ENCODE data around the gene MRTFA. TPM values are rescaled to one million over a fixed set of nuclear protein-coding genes. Genes with fewer than 3 reads are reported as not detected.

MRTFA gene
- total RNA-seq, 1 donor from 2014 or later, result 47.0 TPM

DNA sequence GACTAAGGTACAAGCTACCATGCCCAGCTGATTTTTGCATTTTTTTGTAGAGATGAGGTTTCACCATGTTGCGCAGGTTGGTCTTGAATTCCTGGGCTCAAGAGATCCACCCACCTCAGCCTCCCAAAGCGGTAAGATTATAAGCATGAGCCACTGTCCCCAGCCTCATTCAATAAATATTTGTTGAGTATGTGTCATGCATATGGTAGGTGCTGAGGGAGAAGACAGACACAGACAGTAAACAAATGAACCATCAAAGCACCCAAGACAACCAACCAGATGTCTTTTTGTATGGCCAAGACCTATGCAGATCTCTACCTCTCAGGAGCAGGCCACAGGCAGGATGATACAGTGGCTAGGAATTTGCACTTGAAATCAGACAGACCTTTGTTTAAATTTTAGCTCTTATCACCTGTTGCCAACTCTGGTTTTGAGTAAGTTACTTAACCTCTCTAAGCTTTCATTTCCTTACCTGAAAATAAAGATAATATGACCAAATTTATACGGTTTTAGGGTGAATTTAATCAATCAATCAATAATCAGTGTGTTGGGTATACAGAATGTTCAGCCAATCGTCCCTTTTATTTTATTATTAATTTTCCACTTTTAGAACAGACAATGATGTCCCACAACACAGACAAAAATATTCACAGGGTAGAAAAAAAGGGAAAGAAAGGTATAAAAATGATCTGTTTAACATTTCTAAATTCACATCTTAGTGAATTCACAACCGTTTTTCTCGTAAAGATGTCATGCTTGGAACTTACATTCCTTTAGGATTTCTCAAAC, 137.9 kb downstream of the MRTFA start:
- DNase-seq (ENCODE audit: low read depth), result peak; percentile 40

DNA sequence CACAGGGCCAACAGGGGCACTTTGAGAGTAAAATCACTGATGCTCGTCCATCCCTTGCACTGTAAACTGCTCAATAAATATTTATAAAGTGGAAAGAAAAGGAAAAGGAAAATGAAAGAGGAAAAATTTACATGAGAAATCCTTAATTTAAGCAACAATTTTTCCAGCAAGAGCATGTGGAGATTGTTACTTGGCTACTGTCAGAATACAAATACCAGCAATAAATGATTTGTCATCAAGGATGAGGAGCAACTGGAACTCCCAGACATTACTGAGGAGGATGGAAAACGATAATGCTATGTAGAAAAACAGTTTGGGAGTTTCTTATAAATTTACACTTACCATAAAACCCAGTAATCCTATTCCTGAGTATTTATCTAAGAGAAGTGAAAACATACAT, 143.1 kb downstream of the MRTFA start:
- no peak for DNase-seq (ENCODE audit: low read depth)

DNA sequence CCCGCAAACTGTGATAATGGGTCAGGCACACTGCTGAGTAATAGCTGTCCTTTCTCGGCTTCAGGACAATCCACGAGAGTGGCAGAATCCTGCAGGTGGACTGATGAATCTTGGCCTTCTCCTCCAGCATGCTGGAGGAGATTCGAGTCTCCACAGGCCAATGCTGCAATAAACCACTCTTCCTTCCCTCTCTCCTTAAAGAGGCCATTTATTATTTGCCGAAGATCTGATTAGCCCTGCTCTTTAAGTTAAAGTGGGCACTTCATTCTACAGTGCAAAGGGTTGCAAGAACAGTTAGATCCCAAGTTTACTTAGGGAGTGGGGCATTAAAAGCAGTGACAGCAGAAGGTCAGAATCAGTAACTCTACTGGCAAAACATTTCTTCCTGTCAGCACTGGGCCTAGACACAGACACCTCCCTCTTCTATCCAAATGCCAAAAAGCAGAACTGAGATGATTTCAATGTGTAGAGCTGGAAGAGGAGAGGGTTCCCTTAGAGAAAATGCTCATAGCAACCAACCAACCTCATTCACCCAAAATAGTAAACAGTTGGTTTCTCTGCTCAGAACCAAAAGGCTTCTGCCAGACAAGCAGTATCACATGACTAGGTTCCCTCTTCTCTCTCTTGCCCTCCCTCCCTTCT, 144.4 kb downstream of the MRTFA start:
- peak; percentile 88 for DNase-seq (ENCODE audit: low read depth)

DNA sequence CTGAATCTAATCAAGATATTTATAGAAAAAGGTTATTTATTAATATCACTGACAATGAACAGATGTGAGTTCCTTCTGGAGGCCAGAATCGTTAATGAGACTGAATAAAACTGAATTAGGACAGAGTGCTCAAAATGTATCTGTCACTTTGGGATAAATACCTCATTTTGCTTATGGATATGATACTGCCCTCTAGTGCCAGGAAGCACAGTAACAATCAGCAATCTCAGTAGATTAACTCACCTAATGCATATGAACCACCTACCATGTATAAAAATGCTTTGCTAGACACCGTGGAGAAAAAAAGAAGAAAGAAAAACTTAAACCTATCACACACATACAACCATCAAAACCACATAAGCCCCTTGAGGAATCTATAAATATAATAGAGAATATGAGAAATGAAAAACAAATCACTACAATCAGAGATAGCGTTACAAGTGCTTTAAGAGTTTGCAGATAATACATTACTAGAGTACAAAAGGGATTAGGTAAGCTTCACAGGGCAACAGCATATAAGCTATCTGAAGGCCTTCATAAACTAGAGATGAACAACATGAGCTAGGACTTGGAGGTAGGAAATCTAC, 148.8 kb downstream of the MRTFA start:
- no peak for DNase-seq (ENCODE audit: low read depth)

GRCh38 chr22:40486962-40487602, 149.4 kb downstream of the MRTFA start:
- DNase-seq (ENCODE audit: low read depth), result no peak

GRCh38 chr22:40485813-40486667, 150.5 kb downstream of the MRTFA start:
- DNase-seq (ENCODE audit: low read depth), result no peak

DNA sequence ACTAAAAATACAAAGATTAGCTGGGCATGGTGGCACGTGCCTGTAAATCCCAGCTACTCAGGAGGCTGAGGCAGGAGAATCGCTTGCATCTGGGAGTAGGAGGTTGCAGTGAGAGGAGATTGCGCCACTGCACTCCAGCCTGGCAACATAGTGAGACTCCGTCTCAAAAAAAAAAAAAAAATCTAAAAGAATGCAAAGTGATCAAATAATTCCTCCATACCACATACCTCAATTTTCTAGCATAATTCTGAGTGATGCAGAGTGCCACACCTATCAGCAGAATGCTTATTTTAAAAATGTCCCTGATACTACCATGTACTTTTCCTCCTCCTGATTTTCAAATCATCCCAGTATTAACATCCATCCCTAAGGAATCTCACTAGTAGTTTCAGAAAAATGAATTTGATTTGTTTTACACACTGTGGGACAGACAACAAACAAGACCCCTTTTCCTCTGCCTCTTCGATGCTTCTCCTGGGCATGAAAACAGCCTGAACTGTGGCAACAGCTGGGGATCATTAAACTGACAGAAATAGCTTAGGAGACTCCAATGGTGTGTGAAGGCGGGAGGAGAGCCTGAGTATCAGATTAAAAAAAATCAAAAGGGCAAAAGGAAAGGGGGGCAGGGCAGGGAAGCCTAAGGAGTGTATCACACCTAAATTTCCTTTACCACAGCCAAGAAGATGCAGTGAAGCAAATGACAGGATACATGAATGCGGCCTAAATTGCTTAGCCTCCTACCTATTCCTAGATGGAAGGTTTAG, 151.4 kb downstream of the MRTFA start:
- DNase-seq (ENCODE audit: low read depth), result peak; percentile 85

- no peak for DNase-seq (ENCODE audit: low read depth)
Measured at GRCh38 chr22:40482886-40483285, 153.6 kb downstream of the MRTFA start.

DNA sequence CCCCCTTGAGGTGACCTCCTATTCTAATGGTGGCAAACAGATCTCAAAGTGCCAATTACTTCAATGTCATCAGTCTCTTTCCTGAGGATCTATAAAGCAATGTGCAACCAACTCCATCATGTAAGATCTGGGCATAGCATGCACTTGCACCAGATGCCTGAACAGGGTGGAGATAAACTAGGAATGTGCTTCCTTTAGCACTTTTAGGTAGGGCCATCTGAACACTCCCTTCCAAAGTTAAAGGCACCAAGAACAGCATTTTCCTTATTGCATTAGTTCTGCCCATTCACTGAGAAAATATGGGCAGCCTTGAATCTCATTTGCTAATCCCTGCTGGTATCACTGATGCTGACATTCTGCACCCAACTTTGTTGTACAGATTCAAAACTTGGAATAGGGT, 154.1 kb downstream of the MRTFA start:
- no peak for DNase-seq (ENCODE audit: low read depth)

DNA sequence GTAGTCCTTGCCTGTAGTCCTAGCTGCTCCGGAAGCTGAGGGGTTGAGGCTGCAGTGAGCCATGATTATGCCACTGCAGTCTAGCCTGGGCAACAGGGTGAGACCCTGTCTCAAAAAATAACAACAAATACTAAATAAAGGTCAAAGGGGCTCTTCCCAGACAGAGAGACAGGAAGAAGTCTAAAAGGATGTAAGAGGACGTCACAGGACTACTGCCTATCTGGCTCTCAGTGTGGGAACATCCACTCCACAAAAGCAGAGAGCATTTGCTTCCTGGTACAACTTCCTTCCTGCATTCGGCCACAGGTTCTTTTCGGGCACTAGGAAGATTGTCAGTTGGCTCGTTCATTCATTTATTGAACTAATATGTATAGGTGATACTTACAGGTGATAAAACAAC, 155.5 kb downstream of the MRTFA start:
- DNase-seq (ENCODE audit: low read depth), result no peak

DNA sequence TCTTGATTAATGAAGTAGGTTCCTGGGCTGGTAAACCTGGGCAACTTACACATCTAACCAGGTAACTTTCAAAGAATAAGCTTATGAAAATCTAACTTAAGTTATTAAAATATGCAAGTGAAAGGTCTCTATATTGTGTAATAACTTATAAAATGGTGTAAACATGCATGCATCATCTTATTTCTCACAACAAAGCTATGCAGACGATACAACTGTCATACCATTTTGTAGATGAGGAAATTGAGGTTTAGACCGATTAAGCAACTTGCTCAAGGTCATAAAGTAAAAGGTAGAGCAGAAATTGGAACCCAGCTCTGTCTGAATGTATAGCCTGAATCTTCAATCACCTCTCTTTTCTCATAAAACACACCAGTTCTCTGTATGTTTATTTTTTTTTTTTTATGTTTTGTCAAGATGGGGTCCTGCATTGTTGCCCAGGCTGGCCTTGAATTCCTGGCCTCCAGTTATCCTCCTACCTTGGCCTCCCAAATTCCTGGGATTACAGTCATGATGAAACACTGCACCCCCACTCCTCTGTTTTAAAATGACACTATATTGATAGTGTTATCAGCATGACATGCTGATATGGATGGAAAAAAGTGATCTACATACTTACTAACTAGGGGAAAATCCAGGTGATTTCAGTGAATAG, 156.5 kb downstream of the MRTFA start:
- no peak for DNase-seq (ENCODE audit: low read depth)

GRCh38 chr22:40479126-40479800, 157.3 kb downstream of the MRTFA start:
- DNase-seq (ENCODE audit: low read depth), result no peak

- DNase-seq (ENCODE audit: low read depth), result no peak
Measured at GRCh38 chr22:40478338-40479125, 158.0 kb downstream of the MRTFA start.

DNA sequence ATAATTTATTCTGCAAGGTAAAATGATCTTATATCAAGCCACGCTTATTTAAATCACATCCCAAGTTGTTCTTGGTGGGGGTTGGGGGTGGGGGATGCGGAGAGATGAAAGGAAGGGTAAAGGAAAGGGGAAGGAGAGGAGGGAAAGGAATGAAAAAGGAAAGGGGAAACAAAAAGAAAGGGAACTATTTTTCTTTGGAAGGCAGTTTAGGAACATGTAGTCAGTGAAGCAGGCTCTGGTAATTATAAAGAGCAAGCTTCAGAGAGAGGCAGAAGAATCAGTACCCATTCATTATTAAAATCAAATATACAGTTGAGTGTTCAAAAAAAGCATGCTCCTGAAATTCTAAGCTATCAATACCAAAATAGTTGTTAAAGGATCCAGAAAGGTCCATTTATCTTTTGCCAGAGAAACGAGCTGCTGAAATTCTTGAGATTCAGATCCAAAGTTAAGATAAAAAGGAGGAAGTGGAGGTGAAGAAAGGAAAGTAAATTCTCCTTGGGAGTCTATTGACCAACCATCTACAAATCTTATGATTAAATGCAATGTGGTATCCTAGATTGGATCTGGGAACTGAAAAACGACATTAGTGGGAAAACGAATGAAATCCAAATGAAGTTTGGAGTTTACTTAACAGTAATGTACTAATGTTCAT, 158.7 kb downstream of the MRTFA start:
- no peak for DNase-seq (ENCODE audit: low read depth)

- no peak for DNase-seq (ENCODE audit: low read depth)
Measured at GRCh38 chr22:40476341-40476740, 160.2 kb downstream of the MRTFA start.

DNA sequence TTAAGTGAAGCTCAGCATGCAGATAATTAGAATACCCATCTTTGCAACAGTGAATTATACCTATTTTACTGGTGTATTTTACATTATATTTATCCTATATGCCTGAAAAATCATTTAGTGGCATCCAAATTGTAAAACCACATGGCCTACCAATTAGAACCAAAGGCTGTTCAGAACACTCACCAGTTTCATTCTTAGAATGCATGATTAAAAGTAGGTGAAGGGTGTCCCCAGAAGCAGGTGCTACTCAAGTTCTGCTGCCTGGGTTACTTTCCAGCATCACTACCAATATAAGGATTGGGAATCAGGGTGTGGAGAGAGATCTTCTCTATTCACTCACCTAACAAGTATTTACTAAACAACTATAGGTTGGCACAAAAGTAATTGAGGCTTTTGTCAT, 162.8 kb downstream of the MRTFA start:
- DNase-seq (ENCODE audit: low read depth), result no peak

- no peak for DNase-seq (ENCODE audit: low read depth)
Measured at GRCh38 chr22:40472579-40472978, 163.9 kb downstream of the MRTFA start.

GRCh38 chr22:40472051-40472450, 164.5 kb downstream of the MRTFA start:
- DNase-seq (ENCODE audit: low read depth), result no peak

All from myocyte (in vitro differentiated cells).